Iris pigment epithelial cell (primary cell): ENCODE measurements around the gene NACA.
"Not testable (repeated sequence)": the region's sequence is repeated elsewhere in the genome, so short reads cannot be mapped to it uniquely, and the experiment has no call there.

Source experiments
- DNase-seq: peaks from one replicate; pipeline ENCODE4 v3.0.0-alpha.2; 2011; ENCODE audit warnings: low read depth

The NACA gene

DNA sequence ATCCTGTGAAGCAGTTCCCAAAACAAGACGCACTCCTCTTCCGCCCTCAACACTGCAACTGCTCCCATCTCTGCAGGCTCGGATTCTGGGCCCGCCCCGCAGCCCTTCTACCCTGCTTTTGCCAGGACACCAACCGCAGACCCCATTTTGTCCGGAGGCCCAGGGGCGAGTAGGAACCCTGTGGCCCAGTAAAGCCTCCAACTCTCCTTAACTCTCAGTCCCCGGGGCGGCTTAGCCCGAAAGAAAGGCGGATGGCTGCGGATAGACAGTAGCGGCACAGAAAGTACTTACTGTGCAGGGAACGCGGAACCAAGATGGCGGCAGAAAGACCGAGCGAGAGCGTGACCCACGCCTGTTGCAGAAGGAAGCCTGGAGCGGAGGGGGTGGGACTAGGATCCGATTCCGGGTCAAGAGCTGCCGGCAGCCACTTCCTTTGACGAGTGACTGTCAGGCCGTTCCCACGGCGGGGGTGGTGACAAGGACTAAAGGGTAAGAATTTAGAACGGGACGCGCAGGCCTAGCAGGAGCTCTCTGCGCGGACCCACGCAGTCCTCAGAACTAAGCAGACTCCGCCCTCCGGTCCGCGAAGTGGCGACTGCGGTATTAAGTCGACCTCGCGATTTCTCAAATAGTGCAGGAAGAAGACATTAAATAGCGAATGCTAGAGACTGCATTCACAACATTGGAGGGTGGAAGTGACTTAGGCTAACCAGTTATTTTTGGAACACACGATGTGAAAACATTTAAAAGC is at the start of gene NACA:
Gene NACA, minus strand, starts transcription at position 328 of the 751 bp plus-strand sequence. CDS start 778 bp downstream, outside the sequence.
- peak; percentile 99 for DNase-seq

DNA sequence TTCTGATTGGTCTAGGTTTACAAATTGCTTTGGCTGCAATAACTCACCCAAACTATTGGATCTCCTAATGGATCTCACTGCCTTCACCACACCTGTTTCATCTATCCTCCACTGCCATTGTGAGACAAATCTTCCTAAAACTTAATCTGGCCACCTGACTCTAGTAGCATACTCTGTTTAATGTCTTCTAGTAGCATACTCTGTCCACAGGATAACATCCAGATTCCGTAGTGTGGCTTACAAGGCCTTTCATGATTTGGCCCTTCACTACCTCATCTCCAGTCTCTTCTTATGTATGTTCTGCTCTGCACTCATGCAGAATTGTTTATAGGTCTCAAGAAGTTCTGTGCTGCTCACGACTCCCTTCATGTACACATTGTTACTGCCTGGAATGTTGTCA is 48.0 kb upstream of the NACA start:
- no peak for DNase-seq

DNA sequence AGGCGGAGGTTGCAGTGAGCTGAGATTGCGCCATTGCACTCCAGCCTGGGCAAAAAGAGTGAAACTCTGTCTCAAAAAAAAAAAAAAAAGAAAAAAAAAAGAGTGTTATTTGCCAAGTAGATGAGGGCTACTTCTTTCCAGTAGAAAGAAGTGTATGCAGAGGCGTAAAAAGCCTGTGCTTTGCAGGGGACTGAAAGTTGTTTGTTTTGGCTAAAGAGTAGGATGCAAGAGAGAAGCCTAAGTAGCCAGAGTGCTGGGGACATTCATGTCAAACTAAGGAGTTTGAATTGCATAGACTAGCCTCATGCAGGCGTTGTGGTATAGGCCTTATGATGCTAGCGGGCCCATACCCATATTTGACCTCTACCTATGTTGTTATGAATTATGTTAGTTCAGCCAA is 47.5 kb upstream of the NACA start:
- DNase-seq = no peak

DNA sequence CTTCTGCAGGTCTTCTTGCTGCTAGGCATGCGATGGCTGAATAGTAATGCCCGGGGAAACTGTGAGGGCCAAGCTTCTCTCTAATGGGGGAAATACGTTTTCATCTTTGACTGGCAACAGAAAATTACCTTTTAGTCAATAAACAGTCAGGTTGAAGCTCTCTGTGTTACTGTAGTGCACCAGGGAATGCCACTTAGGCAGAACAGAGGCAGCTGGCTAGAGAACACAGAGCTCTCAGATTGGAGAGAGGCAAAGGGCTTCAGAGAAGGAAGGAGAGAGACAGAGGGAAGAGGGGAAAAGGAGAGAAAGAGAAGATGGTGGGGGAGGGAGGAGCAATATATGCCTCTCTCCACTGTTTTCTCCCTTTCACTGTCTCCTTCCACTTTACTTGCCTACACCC is 44.8 kb upstream of the NACA start:
- no peak for DNase-seq

DNA sequence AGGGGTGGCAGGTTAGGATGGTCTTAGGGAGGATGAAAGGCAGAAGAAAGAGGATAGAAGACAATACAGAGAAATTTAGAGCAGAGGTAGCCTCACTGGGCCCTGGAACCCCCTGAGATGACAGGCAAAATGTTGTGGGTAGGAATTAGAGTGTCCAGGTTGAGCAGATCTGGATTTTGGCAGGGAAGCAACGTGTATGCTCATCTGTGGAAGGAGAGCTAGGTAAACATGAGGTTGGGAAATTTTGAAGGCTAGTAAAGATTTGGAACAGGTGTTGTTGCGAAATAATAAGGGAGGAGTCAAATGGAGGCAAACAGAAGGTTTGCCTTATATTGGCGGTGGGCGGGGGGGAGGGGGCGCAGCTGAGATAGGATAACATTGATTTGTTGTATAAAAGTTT is 43.3 kb upstream of the NACA start:
- DNase-seq = no peak

DNA sequence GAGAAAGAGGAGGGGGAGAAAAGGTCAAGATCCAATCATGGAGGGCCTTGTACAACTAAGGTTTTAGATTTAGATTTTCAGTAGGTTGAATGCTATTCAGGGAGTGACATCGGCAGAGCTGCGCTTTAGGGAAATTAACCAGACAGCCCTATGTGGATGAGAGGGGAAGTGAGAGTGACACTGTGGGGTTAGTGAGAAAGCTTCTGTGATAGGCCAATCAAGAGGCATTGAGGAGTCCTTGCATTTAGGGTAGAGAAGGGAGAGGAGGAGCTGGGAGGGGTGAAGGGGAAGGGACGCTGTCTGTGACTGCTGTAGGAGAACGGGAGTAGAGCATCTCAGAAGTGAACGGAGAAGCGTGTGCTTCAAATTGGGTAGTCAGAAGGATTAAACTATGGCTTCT is 41.4 kb upstream of the NACA start:
- no peak for DNase-seq

DNA sequence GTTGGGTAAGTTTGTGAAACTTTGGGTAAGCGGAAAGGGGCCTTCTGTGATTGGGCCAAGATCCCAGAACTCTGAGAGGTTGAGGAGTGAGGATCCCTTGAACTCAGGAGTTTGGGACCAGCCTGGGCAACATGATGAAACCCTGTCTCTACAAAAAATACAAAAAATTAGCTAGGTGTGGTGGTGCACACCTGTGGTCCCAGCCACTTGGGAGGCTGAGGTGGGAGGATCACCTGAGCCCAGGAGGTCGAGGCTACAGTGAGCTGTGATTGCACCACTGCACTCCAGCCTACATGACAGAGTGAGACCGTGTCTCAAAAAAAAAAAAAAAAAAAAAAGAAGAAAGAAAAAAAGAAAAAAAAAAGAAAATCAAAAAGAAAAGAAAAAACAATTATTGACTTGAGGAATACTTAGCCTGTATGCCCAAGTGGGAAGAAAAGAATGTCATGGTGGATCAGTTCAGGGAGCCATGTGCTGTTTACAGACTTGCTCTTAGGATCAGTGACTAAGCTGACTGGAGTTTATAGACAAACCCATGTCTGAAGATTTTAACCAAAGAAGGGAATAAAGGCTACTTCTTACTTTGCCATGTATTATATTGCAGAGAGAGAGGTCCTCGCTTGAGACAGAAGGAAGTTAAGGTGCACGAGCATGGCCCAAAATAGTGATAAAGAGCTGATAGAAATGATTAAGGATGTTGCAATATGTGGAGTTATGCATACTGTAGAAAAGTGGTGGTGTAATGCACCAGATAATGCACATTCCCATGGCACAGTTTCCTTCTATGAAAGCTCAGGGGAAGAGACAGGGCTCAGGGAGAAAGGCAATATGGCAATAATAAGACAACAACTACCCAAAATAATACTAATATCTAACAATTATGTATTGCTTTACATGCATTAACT is 38.9 kb upstream of the NACA start:
- peak; percentile 78 for DNase-seq

DNA sequence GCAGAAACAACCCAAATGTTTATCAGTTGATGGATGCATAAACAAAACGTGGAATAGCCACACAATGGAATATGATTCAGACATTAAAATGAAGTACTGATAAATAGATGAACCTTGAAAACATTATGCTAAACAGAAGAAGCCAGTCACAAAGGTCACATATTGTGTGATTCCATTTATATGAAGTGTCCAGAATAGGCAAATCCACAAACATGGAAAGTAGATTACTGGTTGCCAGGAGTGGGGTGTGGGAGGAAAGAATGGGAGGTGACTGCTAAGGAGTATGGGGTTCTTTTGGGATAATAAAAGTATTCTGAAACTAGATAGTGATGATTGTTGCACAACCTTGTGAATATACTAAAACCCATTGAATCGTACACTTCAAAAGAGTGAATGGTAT is 36.7 kb upstream of the NACA start:
- DNase-seq = no peak

DNA sequence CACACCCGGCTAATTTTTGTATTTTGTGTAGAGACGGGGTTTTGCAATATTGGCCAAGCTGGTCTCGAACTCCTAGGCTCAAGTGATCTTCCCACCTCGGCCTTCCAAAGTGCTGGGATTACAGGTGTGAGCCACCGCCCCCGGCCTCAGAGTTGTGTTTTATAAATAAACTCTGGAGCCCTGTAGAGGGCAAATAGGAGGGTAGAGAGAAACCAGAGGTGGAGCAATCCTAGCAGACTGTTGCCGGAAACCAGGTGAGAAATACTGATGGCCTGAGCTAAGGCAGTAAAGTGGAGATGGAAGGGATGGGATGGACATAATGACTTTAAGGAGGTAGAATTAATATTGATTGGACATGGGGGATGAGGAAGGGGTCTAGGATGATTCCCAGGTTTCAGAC is 35.4 kb upstream of the NACA start:
- DNase-seq = no peak

DNA sequence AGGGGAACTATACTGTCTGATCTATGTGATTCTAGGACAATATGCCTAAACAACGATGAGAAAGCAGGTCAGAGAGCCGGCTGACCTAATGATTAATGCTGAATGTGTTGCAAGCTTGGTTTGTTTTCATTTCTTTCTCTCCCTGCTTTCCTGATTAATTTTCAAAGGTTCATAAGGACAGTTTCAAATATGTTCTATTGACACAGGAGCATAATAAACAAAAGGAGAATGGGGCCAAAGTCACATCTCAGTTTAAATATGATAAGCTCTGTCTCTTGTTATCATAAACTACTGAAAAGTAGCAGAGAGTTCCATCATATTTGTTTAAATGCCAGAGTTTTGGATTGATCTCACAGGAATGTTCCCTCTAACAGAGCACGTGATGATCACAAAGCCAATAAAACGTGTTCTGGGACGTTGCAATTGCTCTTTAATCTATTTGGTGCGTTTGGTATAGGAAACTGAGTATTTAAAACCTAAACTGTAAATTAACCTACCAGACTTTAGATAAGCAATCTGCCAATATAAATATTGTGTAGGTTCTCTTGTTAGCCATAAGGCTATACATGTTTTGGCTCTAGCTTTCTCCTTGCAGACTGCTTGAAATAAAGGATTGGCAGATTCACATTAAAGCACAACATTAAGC is 34.3 kb upstream of the NACA start:
- DNase-seq = peak; percentile 28

DNA sequence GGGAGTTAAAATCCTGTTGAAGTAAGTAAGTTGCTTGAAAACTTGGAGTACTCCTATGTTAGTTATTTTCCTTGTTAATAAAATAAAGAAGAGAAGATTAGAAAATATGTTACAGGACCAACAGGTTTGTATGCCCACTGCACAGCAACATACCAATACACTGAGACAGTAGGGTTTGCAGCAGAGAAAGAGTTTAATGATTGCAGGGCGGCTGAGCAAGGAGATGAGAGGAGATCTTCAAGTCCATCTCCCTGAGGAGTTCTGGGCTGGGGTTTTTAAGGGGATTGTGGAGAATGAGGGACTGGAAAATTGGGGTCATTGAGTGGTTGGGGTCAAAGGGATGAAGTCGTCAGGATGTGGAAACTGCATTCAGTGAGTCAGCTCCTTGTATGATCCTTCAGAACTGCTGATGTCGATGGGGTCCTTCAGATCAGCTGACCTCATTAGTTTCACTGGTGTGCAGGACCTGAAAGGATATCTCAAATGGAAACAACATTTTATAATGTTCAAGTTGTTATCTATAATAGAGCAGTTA is 33.7 kb upstream of the NACA start:
- peak; percentile 36 for DNase-seq

DNA sequence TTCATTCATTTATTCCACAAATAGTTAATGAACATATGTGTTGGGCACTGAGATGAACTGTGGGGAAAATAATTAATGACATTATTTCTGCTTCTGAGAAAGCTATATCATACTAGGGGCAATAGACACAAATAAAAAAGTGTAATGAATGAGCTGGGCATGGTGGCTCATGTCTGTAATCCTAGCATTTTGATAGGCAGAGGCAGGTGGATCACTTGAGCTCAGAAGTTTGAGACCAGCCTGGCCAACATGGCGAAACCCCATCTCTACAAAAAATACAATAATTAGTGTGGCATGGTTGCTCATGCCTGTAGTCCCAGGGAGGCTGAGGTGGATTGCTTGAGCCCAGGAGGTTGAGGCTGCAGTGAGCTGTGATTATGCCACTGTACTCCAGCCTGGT is 32.9 kb upstream of the NACA start:
- DNase-seq = not testable (repeated sequence)

DNA sequence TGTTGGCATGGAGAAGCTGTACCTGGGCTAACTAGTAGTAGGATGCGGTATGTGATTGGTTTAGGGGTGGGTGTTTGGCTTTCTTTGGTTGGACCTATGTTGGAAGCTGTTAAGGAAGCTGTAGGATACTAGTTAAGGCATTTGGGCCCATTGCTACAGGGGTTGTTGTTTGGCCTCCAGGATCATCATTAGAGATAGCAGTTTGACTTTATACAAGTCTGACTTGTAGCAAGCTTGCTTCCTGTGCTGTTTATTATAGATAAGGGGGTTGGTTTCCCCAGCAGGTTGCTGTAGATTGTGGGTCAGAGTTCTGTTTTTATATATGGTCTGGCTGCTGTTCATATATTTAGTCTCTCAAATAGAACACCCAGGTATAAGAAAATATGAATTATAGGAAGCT is 28.5 kb upstream of the NACA start:
- no peak for DNase-seq

DNA sequence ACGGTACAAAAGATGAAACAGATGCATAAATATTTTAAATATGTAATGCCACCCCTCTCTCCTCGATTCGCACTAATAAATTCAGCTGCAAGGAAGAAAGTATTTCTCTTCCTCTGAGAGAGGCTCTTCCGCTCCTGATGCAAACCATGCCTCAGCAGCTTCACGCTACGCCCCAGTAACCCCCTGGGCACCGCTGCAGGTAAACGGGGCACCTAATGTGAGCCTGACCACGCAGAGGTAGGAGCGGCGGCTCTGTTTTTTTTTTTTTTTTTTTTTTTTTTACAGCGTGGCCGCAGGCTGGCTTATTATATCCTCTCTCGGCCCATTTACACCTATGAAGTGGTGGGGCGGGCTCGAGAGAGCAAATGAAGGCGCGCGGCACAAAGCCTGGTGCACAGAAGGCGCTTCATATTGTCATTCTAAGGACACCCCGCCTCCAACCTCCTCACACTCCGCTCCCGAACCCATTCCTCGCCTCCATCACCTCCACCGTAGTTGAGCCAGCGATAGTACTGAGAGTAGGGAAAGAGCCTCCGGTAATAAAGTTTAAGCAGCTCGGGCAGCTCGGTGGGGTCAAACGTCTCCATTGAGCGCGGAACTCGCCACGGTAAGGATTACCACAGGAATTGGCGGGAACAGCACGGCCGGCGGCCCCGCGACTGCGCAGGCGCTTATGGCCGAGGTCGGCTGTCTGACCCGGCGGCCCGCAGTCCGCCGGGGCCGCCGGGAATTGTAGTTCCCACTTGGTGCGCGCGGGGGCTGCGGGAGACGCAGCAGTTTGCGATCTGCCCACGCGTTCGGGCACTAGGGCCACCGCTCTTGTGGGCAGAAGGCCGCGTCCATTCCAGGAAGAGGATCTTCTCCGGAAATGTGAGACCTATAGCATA is 26.9 kb upstream of the NACA start, which contains the start of gene PRIM1:
Gene PRIM1, minus strand, starts transcription at position 612 of the 887 bp plus-strand sequence. Its CDS starts 25 bp downstream, at position 587.
- peak; percentile 68 for DNase-seq

DNA sequence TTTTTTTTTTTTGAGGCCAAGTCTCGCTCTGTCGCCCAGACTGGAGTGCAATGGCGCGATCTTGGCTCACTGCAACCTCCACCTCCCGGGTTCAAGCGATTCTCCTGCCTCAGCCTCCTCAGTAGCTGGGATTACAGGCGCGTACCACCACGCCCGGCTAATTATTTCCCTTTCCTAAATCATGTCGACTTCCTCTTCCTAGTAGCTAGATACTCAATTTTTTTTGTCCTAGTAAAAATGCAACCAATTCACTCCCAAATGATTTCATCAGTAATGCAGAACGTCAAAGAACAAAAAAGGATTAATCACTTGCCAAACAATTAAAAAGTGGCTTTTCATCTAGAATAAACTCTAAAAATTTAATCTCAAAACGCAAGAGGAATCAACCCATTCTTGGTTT is 25.5 kb upstream of the NACA start:
- not testable (repeated sequence) for DNase-seq

DNA sequence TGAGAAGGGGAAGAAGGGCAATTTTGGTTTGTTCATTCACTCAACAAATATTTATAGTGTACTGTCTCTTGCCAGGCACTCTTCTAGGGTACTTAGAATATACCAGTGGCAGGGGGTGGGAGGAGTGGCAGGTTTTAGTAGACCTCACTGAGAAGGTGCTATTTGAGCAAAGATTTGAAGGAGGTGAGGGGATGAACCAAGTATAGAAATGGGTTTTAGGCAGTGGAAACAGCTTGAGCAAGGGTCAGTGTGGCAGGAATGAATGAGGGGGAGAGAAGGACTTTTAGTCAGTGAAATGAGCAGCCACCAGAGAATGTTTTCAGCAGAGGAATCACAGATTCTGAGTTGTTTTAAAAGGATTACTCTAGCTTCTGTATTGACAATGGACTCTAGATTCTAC is 24.8 kb upstream of the NACA start:
- DNase-seq = no peak

DNA sequence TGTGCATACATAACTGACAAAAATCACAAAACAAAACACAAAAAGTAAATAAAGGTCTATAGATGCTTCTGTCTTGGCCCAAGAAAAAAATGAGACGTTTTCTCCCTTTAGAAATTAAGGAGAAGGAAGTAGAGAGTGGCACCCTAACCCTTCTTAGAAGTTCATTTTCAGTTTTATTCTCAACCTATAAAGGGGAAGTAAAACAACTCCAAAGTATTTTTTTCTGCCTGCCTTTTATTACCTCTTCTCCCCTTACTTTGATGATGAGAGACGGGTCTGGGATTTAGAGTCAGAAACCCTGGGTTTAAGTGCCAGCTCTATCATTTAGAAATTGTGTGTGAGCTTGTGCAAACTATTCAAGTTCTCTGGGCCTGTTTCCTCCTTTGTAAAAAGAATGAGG is 24.3 kb upstream of the NACA start:
- no peak for DNase-seq

DNA sequence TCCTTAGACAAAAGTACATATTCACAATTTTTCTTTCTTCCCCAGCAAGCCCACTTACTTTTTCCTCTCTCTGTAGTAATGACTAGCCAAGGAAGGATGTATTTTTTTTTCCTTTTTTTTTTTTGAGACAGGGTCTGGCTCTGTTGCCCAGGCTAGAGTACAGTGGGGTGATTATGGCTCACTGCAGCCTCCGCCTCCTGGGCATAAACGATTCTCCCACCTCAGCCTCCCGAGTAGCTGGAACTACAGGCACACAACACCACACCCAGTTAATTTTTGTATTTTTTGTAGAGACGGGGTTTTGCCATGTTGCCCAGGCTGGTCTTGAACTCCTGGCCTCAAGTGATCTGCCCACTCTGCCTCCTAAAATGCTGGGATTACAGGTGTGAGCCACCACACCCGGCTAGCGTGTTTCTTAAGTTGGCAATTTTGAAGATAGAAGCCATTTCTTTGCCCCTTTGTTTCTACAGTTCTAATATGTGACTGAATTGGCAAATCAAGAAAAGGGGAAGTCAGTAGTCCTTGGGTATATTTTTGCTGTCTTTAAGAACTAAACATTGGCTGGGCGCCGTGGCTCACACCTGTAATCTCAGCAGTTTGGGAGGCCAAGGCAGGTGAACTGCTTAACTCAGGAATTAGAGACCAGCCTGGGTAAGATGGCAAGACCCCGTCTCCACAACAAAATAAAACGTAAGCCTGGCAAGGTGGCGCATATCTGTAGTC is 3.2 kb upstream of the NACA start:
- no peak for DNase-seq

DNA sequence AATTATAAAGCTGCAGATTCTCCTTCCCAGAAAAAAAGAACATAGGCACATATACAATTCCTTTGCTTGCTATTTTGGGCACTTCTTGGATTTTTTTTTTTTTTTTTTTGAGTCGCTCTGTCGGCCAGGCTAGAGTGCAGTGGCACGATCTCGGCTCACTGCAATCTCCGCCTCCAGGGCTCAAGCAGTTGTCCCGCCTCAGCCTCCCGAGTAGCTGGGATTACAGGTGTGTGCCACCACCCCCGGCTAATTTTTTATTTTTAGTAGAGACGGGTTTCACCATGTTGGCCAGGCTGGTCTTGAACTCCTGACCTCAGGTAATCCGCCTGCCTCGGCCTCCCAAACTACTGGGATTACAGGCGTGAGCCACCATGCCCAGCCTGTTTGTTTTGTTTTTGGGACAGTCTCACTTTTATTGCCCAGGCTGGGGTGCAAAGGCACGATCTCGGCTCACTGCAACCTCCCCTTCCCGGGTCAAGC is 1.1 kb upstream of the NACA start:
- not testable (repeated sequence) for DNase-seq

DNA sequence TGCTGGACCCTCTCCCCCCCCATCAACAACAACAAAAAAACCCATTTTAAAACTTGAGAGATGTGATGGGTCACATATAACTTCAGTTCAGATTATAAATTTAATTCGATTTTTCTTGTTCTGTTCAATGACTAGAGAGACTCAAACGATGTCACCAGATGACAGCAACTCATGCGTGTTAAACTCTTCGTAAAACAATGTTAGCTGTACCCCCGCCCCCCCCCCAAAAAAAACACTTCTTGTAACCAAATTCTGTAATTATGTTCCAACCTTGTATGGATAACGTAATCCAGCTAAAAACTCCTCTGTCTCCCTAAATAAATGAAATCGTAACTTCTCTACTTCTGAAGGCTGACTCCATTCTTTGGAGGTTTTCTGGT is 614 bp upstream of the NACA start:
- no peak for DNase-seq

DNA sequence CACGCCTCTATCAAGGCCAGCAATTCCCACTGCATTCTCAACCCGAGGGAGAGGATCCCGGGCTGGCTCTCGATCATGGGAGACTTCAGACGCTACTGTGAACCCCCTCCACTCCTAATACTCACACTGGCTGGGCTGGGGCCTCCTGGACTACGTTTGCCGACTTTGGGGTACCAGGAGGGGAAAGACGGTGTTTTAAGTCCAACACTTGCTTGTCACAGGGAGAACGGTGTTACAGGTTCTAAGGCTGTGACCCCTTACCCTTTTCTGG is 463 bp downstream of the NACA start:
- DNase-seq = no peak
